H1 (cell line): ENCODE measurements around the gene CNOT2. TPM values are rescaled to one million over a fixed set of nuclear protein-coding genes. Genes with fewer than 3 reads are reported as not detected.

Experiments
- CTCF ChIA-PET: fragments of 300-600 bp; sonication (Branson Sonifier 250); formaldehyde crosslinking; loops from one replicate; lab custom pipeline; 2021; ENCODE audit not compliant: partially characterized antibody; lab: Charles Lee
- POLR2A ChIA-PET: fragments of 300-600 bp; sonication (Branson Sonifier 250); formaldehyde crosslinking; loops from one replicate; lab custom pipeline; 2021; ENCODE audit warnings: inconsistent platforms; ENCODE audit not compliant: partially characterized antibody; lab: Charles Lee
- DNase-seq, 2 experiments: peaks; one replicate each; pipeline versions ENCODE4 v3.0.0 to v3.0.0-alpha.2; 2010 to 2022; ENCODE audit warnings: low spot score in 2 of 2, low read depth in 1 of 2, mixed read lengths in 1 of 2
- FAIRE-seq: peaks from 2 replicates; lab custom pipeline; 2011; peaks lifted over from hg19 to GRCh38; lab: Jason Lieb, UNC
- H2AFZ ChIP-seq: 2 replicates; pipeline ENCODE4 v1.8.1; 2012; ENCODE audit warnings: low read length, inconsistent platforms
- H2AK5ac ChIP-seq: 2 replicates; pipeline ENCODE4 v1.6.1; 2013; ENCODE audit warnings: low read depth, low read length
- H2BK120ac ChIP-seq: replicated peaks from 2 replicates; pipeline ENCODE3; 2013; ENCODE audit warnings: low read depth, low read length, inconsistent platforms
- H2BK12ac ChIP-seq: 2 replicates; pipeline ENCODE4 v1.6.1; 2013; ENCODE audit warnings: low read depth, low read length
- H2BK15ac ChIP-seq: 2 replicates; pipeline ENCODE4 v1.6.1; 2013; ENCODE audit warnings: low read length
- H2BK20ac ChIP-seq: 2 replicates; pipeline ENCODE4 v1.6.1; 2013; ENCODE audit warnings: low read length
- H2BK5ac ChIP-seq: 2 replicates; pipeline ENCODE4 v1.6.1; 2013; ENCODE audit warnings: low read depth, low read length
- H3K14ac ChIP-seq: 2 replicates; pipeline ENCODE4 v1.6.1; 2013; ENCODE audit warnings: inconsistent platforms; ENCODE audit not compliant: insufficient read length
- H3K18ac ChIP-seq: 2 replicates; pipeline ENCODE4 v1.6.1; 2013; ENCODE audit warnings: low read length; ENCODE audit errors: extremely low read depth
- H3K23ac ChIP-seq: 2 replicates; pipeline ENCODE4 v1.6.1; 2013; ENCODE audit warnings: inconsistent platforms; ENCODE audit not compliant: insufficient read length
- H3K23me2 ChIP-seq: 2 replicates; pipeline ENCODE4 v1.6.1; 2013; ENCODE audit warnings: low read depth, low read length
- H3K27ac ChIP-seq: 2 replicates; pipeline ENCODE4 v1.6.1; 2011; ENCODE audit warnings: low read depth, low read length, inconsistent platforms
- H3K27me3 ChIP-seq, 4 experiments: replicated peaks in 1 of 4; 1 replicate in 1 of 4; 2 replicates in 3 of 4; pipeline versions ENCODE4 v1.6.1 to v1.8.1; 2011 to 2013; ENCODE audit warnings: low read length in 3 of 4, mild to moderate bottlenecking in 3 of 4, inconsistent platforms in 2 of 4, mixed read lengths in 2 of 4, moderate library complexity in 1 of 4; ENCODE audit not compliant: control insufficient read depth in 3 of 4, insufficient read depth in 3 of 4; ENCODE audit errors: extremely low read depth in 1 of 4
- H3K36me3 ChIP-seq, 4 experiments: 2 replicates each; pipeline versions ENCODE4 v1.6.1 to v1.8.1; 2011 to 2013; ENCODE audit warnings: mild to moderate bottlenecking in 4 of 4, low read length in 3 of 4, moderate library complexity in 2 of 4, control low read depth in 1 of 4, inconsistent platforms in 1 of 4; ENCODE audit not compliant: insufficient read depth in 4 of 4, control insufficient read depth in 2 of 4
- H3K4ac ChIP-seq: replicated peaks from 2 replicates; pipeline ENCODE3; 2013; ENCODE audit warnings: low read length, low read depth, mixed read lengths, inconsistent platforms; ENCODE audit not compliant: insufficient read length
- H3K4me1 ChIP-seq, 4 experiments: replicated peaks in 1 of 4; 1 replicate in 1 of 4; 2 replicates in 3 of 4; pipeline versions ENCODE4 v1.6.1 to v1.8.1; 2011 to 2013; ENCODE audit warnings: low read length in 3 of 4, inconsistent platforms in 2 of 4, mixed read lengths in 1 of 4; ENCODE audit not compliant: insufficient read depth in 4 of 4, control insufficient read depth in 3 of 4
- H3K4me2 ChIP-seq, 2 experiments: 2 replicates each; pipeline versions ENCODE4 v1.6.1 to v1.8.1; 2011 to 2013; ENCODE audit warnings: low read depth in 2 of 2, low read length in 2 of 2, control low read depth in 1 of 2, inconsistent platforms in 1 of 2, mild to moderate bottlenecking in 1 of 2; ENCODE audit not compliant: insufficient read depth in 1 of 2
- H3K4me3 ChIP-seq, 4 experiments: fragments of 200-600, 300-600 bp in 1 of 4; sonication (generic), shearing (Covaris generic), sonication (Bioruptor Twin) in 1 of 4; 2 replicates each; pipeline versions ENCODE4 v1.5.1 to v1.8.1; 2011 to 2016; ENCODE audit warnings: low read length in 4 of 4, low read depth in 3 of 4, control low read depth in 2 of 4, inconsistent platforms in 2 of 4, mild to moderate bottlenecking in 2 of 4, mixed read lengths in 1 of 4, moderate library complexity in 1 of 4; ENCODE audit not compliant: insufficient read depth in 2 of 4; ENCODE audit errors: extremely low read depth in 1 of 4
- H3K56ac ChIP-seq: replicated peaks from 2 replicates; pipeline ENCODE3; 2013; ENCODE audit warnings: low read depth, mild to moderate bottlenecking, mixed read lengths, low read length, inconsistent platforms; ENCODE audit not compliant: insufficient read length
- H3K79me1 ChIP-seq: 2 replicates; pipeline ENCODE4 v1.6.1; 2013; ENCODE audit warnings: low read depth, low read length, control low read depth
- H3K79me2 ChIP-seq, 2 experiments: 2 replicates each; pipeline versions ENCODE4 v1.6.1 to v1.8.1; 2012 to 2013; ENCODE audit warnings: low read length in 2 of 2, mild to moderate bottlenecking in 2 of 2, inconsistent platforms in 1 of 2; ENCODE audit not compliant: insufficient read depth in 2 of 2, control insufficient read depth in 1 of 2
- H3K9ac ChIP-seq, 4 experiments: replicated peaks in 1 of 4; 1 replicate in 1 of 4; 2 replicates in 3 of 4; pipeline versions ENCODE4 v1.6.1 to v1.8.1; 2011 to 2013; ENCODE audit warnings: low read depth in 3 of 4, low read length in 3 of 4, control low read depth in 2 of 4, mild to moderate bottlenecking in 2 of 4, moderate library complexity in 2 of 4, inconsistent platforms in 1 of 4; ENCODE audit errors: extremely low read depth in 1 of 4
- H3K9me3 ChIP-seq, 2 experiments: 2 replicates each; pipeline versions ENCODE4 v1.6.1 to v1.8.1; 2012 to 2013; ENCODE audit warnings: mild to moderate bottlenecking in 2 of 2, moderate library complexity in 2 of 2, control low read depth in 1 of 2, inconsistent platforms in 1 of 2, low read depth in 1 of 2, low read length in 1 of 2, mixed read lengths in 1 of 2; ENCODE audit not compliant: insufficient read depth in 2 of 2
- H4K20me1 ChIP-seq, 2 experiments: replicated peaks in 1 of 2; 2 replicates each; pipeline versions ENCODE3 to v1.8.1; 2011 to 2013; ENCODE audit warnings: inconsistent platforms in 2 of 2, low read length in 2 of 2, mild to moderate bottlenecking in 1 of 2; ENCODE audit not compliant: insufficient read depth in 2 of 2, control insufficient read depth in 1 of 2
- H4K5ac ChIP-seq: 2 replicates; pipeline ENCODE4 v1.6.1; 2013; ENCODE audit warnings: low read length, low read depth, mixed read lengths, inconsistent platforms; ENCODE audit not compliant: insufficient read length
- H4K8ac ChIP-seq: 2 replicates; pipeline ENCODE4 v1.8.0; 2013; ENCODE audit warnings: mild to moderate bottlenecking, moderate library complexity, low read length, inconsistent platforms; ENCODE audit not compliant: insufficient read depth; ENCODE audit errors: extremely low read depth
- H4K91ac ChIP-seq: replicated peaks from 2 replicates; pipeline ENCODE3; 2013; ENCODE audit warnings: low read length, mixed read lengths, inconsistent platforms; ENCODE audit not compliant: insufficient read length
- ASH2L ChIP-seq: fragments of 200-600, 300-600 bp; sonication (generic); IDR thresholded peaks from one replicate; pipeline ENCODE4 v1.7.1; 2017; ENCODE audit warnings: low read length
- ATF3 ChIP-seq: IDR thresholded peaks from 2 replicates; pipeline ENCODE4 v1.6.1; 2011; ENCODE audit warnings: low read depth, mild to moderate bottlenecking, low read length; ENCODE audit not compliant: insufficient read depth
- EP300 ChIP-seq, 2 experiments: IDR thresholded peaks; 1 replicate in 1 of 2; 2 replicates in 1 of 2; pipeline ENCODE4 v1.6.1; 2011 to 2012; ENCODE audit warnings: low read depth in 2 of 2, low read length in 2 of 2, mild to moderate bottlenecking in 2 of 2, borderline replicate concordance in 1 of 2, inconsistent platforms in 1 of 2, moderate library complexity in 1 of 2
- JUN ChIP-seq: IDR thresholded peaks from 2 replicates; pipeline ENCODE4 v1.6.1; 2011; ENCODE audit warnings: low read depth, mild to moderate bottlenecking, improper control_type of control experiment, low read length
- KDM1A ChIP-seq: fragments of 200-600, 300-600 bp; sonication (generic); IDR thresholded peaks from 2 replicates; pipeline ENCODE4 v1.7.1; 2016; ENCODE audit warnings: mild to moderate bottlenecking, low read length, borderline replicate concordance
- MAX ChIP-seq: IDR thresholded peaks from 2 replicates; pipeline ENCODE4 v1.6.1; 2012; ENCODE audit warnings: inconsistent platforms
- NANOG ChIP-seq: IDR thresholded peaks from 2 replicates; pipeline ENCODE4 v1.6.1; 2011; ENCODE audit warnings: low read length, low read depth, mild to moderate bottlenecking, inconsistent platforms; ENCODE audit not compliant: insufficient read depth, poor library complexity, severe bottlenecking
- RFX5 ChIP-seq: IDR thresholded peaks from 2 replicates; pipeline ENCODE4 v1.6.1; 2011; ENCODE audit warnings: low read depth, low read length, improper control_type of control experiment, borderline replicate concordance
- RNF2 ChIP-seq: fragments of 200-900, 300-1000 bp; sonication (generic); IDR thresholded peaks from 2 replicates; pipeline ENCODE4 v1.7.1; 2016; ENCODE audit warnings: borderline replicate concordance, low read depth, mild to moderate bottlenecking, antibody characterized with exemption, low read length; ENCODE audit not compliant: poor library complexity, severe bottlenecking; ENCODE audit errors: missing control alignments
- SAP30 ChIP-seq: fragments of 300-600 bp; sonication (generic); IDR thresholded peaks from 2 replicates; pipeline ENCODE4 v1.7.1; 2012; ENCODE audit warnings: low read length, moderate library complexity, mild to moderate bottlenecking, inconsistent platforms; ENCODE audit not compliant: insufficient read depth, insufficient replicate concordance
- SIRT6 ChIP-seq: IDR thresholded peaks from one replicate; pipeline ENCODE4 v1.7.1; 2012; ENCODE audit warnings: low read length, inconsistent platforms
- TAF1 ChIP-seq: IDR thresholded peaks from 2 replicates; pipeline ENCODE4 v1.6.1; 2011; ENCODE audit warnings: mild to moderate bottlenecking, low read depth, low read length
- TEAD4 ChIP-seq: IDR thresholded peaks from 2 replicates; pipeline ENCODE4 v1.6.1; 2012; ENCODE audit warnings: low read depth, low read length, inconsistent platforms, mixed read lengths
- polyA plus RNA-seq, 7 experiments: library from polyadenylated mRNA; depleted of rRNA in 3 of 7; stranded (reverse) in 5 of 7; unstranded in 2 of 7; fragments of >200 nt in 5 of 7; fragments of 200-250 nt in 2 of 7; gene quantifications; 1 replicate in 5 of 7; 2 replicates in 1 of 7; 4 replicates in 1 of 7; pipeline versions ENCODE4 v1.2.1 to v1.2.3, GENCODE V29; 2011 to 2013; ENCODE audit warnings: missing spikeins in 2 of 7, mixed read lengths in 2 of 7
- total RNA-seq: library from RNA; stranded (reverse); fragmentation: NEBNext Ultra II Directional; extraction: Animal tissue kit (Norgen Biotek cat#: 25700); gene quantifications from 2 replicates; pipeline ENCODE4 v1.2.1, GENCODE V29; 2021

The CNOT2 gene
- total and polyA plus RNA-seq, 2 of the 8 experiments (the other 6 are each of a cell fraction or from before 2014, with no cell fraction given) = 61.2 to 64.8 TPM

GRCh38 chr12:70213707-70214106 lies 29.5 kb upstream of the CNOT2 start:
- Histone ChIP-seq H3K4ac (no peak overlapping the region), H2BK15ac (no peak overlapping the region), H2BK120ac (no peak overlapping the region), H2BK20ac (no peak overlapping the region), H4K5ac (no peak overlapping the region), H3K4me1 (no peaks in the 10 kb centered on the region), H3K4me3 (no peak overlapping the region), H2BK12ac (no peak overlapping the region), H3K4me2 (no peak overlapping the region), H3K9ac (no peak overlapping the region), H3K79me1 (no peaks in the 10 kb centered on the region), H3K23ac (no peak overlapping the region), H3K79me2 (no peaks in the 10 kb centered on the region), H3K18ac (no peak overlapping the region), H2BK5ac (no peak overlapping the region), H3K23me2 (no peaks in the 10 kb centered on the region), H4K91ac (no peak overlapping the region), H2AFZ (no peak overlapping the region), H3K27ac (no peak overlapping the region), H3K9me3 (peaks cover 8 to 15% of the 10 kb centered on the region in 2 experiments; a peak in 3 of 4 replicates), H4K8ac (no peak overlapping the region), H3K56ac (no peak overlapping the region), H4K20me1 (no peaks in the 10 kb centered on the region), H3K14ac (no peak overlapping the region), H3K27me3 (peaks cover 0 to 2% (median 0%) of the 10 kb centered on the region in 4 experiments; a peak in 1 of 7 replicates), H2AK5ac (no peak overlapping the region), H3K36me3 (no peaks in the 10 kb centered on the region; a peak in 1 of 8 replicates)
- POLR2A ChIA-PET = no interaction called here
- FAIRE-seq (no peak), DNase-seq (no peak)
- CTCF ChIA-PET = interaction anchor here (1.1 kb wide), 1 partner anchor 329 kb away, joined by 3 read pairs; no protein-coding TSS in a partner anchor
- no peak for TF ChIP-seq SIRT6
- no peak for TF ChIP-seq ATF3
- TF ChIP-seq RNF2 = no peak
- no peak for TF ChIP-seq KDM1A
- no peak for TF ChIP-seq ASH2L
- no peak for TF ChIP-seq EP300 (IDR thresholded peaks at IDR 0.05; ENCODE audit: borderline replicate concordance in 1 of 2, low read depth in 2 of 2, low read length in 2 of 2)
- TF ChIP-seq NANOG = no peak
- no peak for TF ChIP-seq JUN
- TF ChIP-seq TAF1 = no peak
- TF ChIP-seq SAP30 = no peak
- TF ChIP-seq MAX = no peak
- TF ChIP-seq RFX5 = no peak
- TF ChIP-seq TEAD4 = no peak
